ENCODE measurements around the gene TBC1D28. TPM values are rescaled to one million over a fixed set of nuclear protein-coding genes. Genes with fewer than 3 reads are reported as not detected.
A peak's percentile ranks its signal among the peaks of the same experiment; 100 is the strongest.
"Not testable (repeated sequence)": the region's sequence is repeated elsewhere in the genome, so short reads cannot be mapped to it uniquely, and the experiment has no call there.

The TBC1D28 gene
- not detected for total RNA-seq

GRCh38 chr17:18644291-18644690 is at the start of gene TBC1D28:
TSS of gene TBC1D28 (minus strand) at chr17:18644391. CDS start at chr17:18641352, 3,039 bp downstream.
- H3K9ac ChIP-seq (ENCODE audit: low read depth in 1 of 3, low read length in 3 of 3); H3K27ac ChIP-seq (ENCODE audit: low read depth, low read length); H3K36me3 ChIP-seq (ENCODE audit: control insufficient read depth in 3 of 3, insufficient read depth in 3 of 3, low read length in 3 of 3); H3K4me1 ChIP-seq (ENCODE audit: control insufficient read depth in 3 of 3, insufficient read depth in 3 of 3, low read length in 3 of 3); H3K9me3 ChIP-seq (ENCODE audit: control insufficient read depth in 3 of 3, low read length in 3 of 3); H3K4me3 ChIP-seq (ENCODE audit: low read length in 3 of 3); H3K27me3 ChIP-seq (ENCODE audit: control insufficient read depth in 3 of 3, insufficient read depth in 3 of 3, low read length in 3 of 3): not testable (repeated sequence)

GRCh38 chr17:18682668-18683067 is 38.5 kb upstream of the TBC1D28 start:
- H3K4me1 ChIP-seq (ENCODE audit: control insufficient read depth in 3 of 3, insufficient read depth in 3 of 3, low read length in 3 of 3); H3K27ac ChIP-seq (ENCODE audit: low read depth, low read length); H3K27me3 ChIP-seq (ENCODE audit: control insufficient read depth in 3 of 3, insufficient read depth in 3 of 3, low read length in 3 of 3); H3K36me3 ChIP-seq (ENCODE audit: control insufficient read depth in 3 of 3, insufficient read depth in 3 of 3, low read length in 3 of 3); H3K9me3 ChIP-seq (ENCODE audit: control insufficient read depth in 3 of 3, low read length in 3 of 3): not testable (repeated sequence)
- Histone ChIP-seq H3K4me3 (ENCODE audit: low read length in 3 of 3) (peak overlapping the region in 2 of 3 donors; percentile 57 to 78), H3K9ac (ENCODE audit: low read depth in 1 of 3, low read length in 3 of 3) (peak overlapping the region in 2 of 3 donors; percentile 45 to 64)

- Histone ChIP-seq H3K9ac (ENCODE audit: low read depth in 1 of 3, low read length in 3 of 3) (peak within 1 kb of the TSS in 2 of 3 donors; percentile 45 to 64), H3K4me3 (ENCODE audit: low read length in 3 of 3) (peak within 1 kb of the TSS; percentile 43 to 78 (median 57))
- not testable (repeated sequence) for H3K27me3 ChIP-seq (ENCODE audit: control insufficient read depth in 3 of 3, insufficient read depth in 3 of 3, low read length in 3 of 3); H3K9me3 ChIP-seq (ENCODE audit: control insufficient read depth in 3 of 3, low read length in 3 of 3); H3K36me3 ChIP-seq (ENCODE audit: control insufficient read depth in 3 of 3, insufficient read depth in 3 of 3, low read length in 3 of 3); H3K27ac ChIP-seq (ENCODE audit: low read depth, low read length); H3K4me1 ChIP-seq (ENCODE audit: control insufficient read depth in 3 of 3, insufficient read depth in 3 of 3, low read length in 3 of 3)
These were observed 37.8 kb upstream of the TBC1D28 start, which contains the start of gene FOXO3B for GRCh38 chr17:18681767-18682571. TSS of gene FOXO3B (minus strand) at chr17:18682314. CDS start at chr17:18681651, 663 bp downstream.

GRCh38 chr17:18677381-18677780 is 33.2 kb upstream of the TBC1D28 start:
- H3K36me3 ChIP-seq (ENCODE audit: control insufficient read depth in 3 of 3, insufficient read depth in 3 of 3, low read length in 3 of 3); H3K27me3 ChIP-seq (ENCODE audit: control insufficient read depth in 3 of 3, insufficient read depth in 3 of 3, low read length in 3 of 3); H3K4me3 ChIP-seq (ENCODE audit: low read length in 3 of 3); H3K9ac ChIP-seq (ENCODE audit: low read depth in 1 of 3, low read length in 3 of 3); H3K27ac ChIP-seq (ENCODE audit: low read depth, low read length); H3K4me1 ChIP-seq (ENCODE audit: control insufficient read depth in 3 of 3, insufficient read depth in 3 of 3, low read length in 3 of 3); H3K9me3 ChIP-seq (ENCODE audit: control insufficient read depth in 3 of 3, low read length in 3 of 3): not testable (repeated sequence)

GRCh38 chr17:18676928-18677327 is 32.7 kb upstream of the TBC1D28 start:
- not testable (repeated sequence) for H3K36me3 ChIP-seq (ENCODE audit: control insufficient read depth in 3 of 3, insufficient read depth in 3 of 3, low read length in 3 of 3); H3K4me1 ChIP-seq (ENCODE audit: control insufficient read depth in 3 of 3, insufficient read depth in 3 of 3, low read length in 3 of 3); H3K27me3 ChIP-seq (ENCODE audit: control insufficient read depth in 3 of 3, insufficient read depth in 3 of 3, low read length in 3 of 3); H3K4me3 ChIP-seq (ENCODE audit: low read length in 3 of 3); H3K27ac ChIP-seq (ENCODE audit: low read depth, low read length); H3K9me3 ChIP-seq (ENCODE audit: control insufficient read depth in 3 of 3, low read length in 3 of 3); H3K9ac ChIP-seq (ENCODE audit: low read depth in 1 of 3, low read length in 3 of 3)

- H3K9me3 ChIP-seq (ENCODE audit: control insufficient read depth in 3 of 3, low read length in 3 of 3); H3K4me1 ChIP-seq (ENCODE audit: control insufficient read depth in 3 of 3, insufficient read depth in 3 of 3, low read length in 3 of 3); H3K27me3 ChIP-seq (ENCODE audit: control insufficient read depth in 3 of 3, insufficient read depth in 3 of 3, low read length in 3 of 3); H3K27ac ChIP-seq (ENCODE audit: low read depth, low read length); H3K9ac ChIP-seq (ENCODE audit: low read depth in 1 of 3, low read length in 3 of 3); H3K36me3 ChIP-seq (ENCODE audit: control insufficient read depth in 3 of 3, insufficient read depth in 3 of 3, low read length in 3 of 3); H3K4me3 ChIP-seq (ENCODE audit: low read length in 3 of 3): not testable (repeated sequence)
These were observed 28.4 kb upstream of the TBC1D28 start for GRCh38 chr17:18672395-18673227.

- H3K9ac ChIP-seq (ENCODE audit: low read depth in 1 of 3, low read length in 3 of 3); H3K4me3 ChIP-seq (ENCODE audit: low read length in 3 of 3); H3K4me1 ChIP-seq (ENCODE audit: control insufficient read depth in 3 of 3, insufficient read depth in 3 of 3, low read length in 3 of 3); H3K27me3 ChIP-seq (ENCODE audit: control insufficient read depth in 3 of 3, insufficient read depth in 3 of 3, low read length in 3 of 3); H3K36me3 ChIP-seq (ENCODE audit: control insufficient read depth in 3 of 3, insufficient read depth in 3 of 3, low read length in 3 of 3); H3K9me3 ChIP-seq (ENCODE audit: control insufficient read depth in 3 of 3, low read length in 3 of 3); H3K27ac ChIP-seq (ENCODE audit: low read depth, low read length): not testable (repeated sequence)
These were observed 24.4 kb upstream of the TBC1D28 start for GRCh38 chr17:18668625-18669024.

GRCh38 chr17:18667535-18667934 is 23.3 kb upstream of the TBC1D28 start:
- H3K27me3 ChIP-seq (ENCODE audit: control insufficient read depth in 3 of 3, insufficient read depth in 3 of 3, low read length in 3 of 3); H3K9me3 ChIP-seq (ENCODE audit: control insufficient read depth in 3 of 3, low read length in 3 of 3); H3K36me3 ChIP-seq (ENCODE audit: control insufficient read depth in 3 of 3, insufficient read depth in 3 of 3, low read length in 3 of 3); H3K27ac ChIP-seq (ENCODE audit: low read depth, low read length); H3K9ac ChIP-seq (ENCODE audit: low read depth in 1 of 3, low read length in 3 of 3); H3K4me1 ChIP-seq (ENCODE audit: control insufficient read depth in 3 of 3, insufficient read depth in 3 of 3, low read length in 3 of 3); H3K4me3 ChIP-seq (ENCODE audit: low read length in 3 of 3): not testable (repeated sequence)

GRCh38 chr17:18666326-18666725 is 22.1 kb upstream of the TBC1D28 start:
- not testable (repeated sequence) for H3K27me3 ChIP-seq (ENCODE audit: control insufficient read depth in 3 of 3, insufficient read depth in 3 of 3, low read length in 3 of 3); H3K4me1 ChIP-seq (ENCODE audit: control insufficient read depth in 3 of 3, insufficient read depth in 3 of 3, low read length in 3 of 3); H3K9ac ChIP-seq (ENCODE audit: low read depth in 1 of 3, low read length in 3 of 3); H3K27ac ChIP-seq (ENCODE audit: low read depth, low read length); H3K4me3 ChIP-seq (ENCODE audit: low read length in 3 of 3); H3K9me3 ChIP-seq (ENCODE audit: control insufficient read depth in 3 of 3, low read length in 3 of 3); H3K36me3 ChIP-seq (ENCODE audit: control insufficient read depth in 3 of 3, insufficient read depth in 3 of 3, low read length in 3 of 3)

GRCh38 chr17:18661924-18662624 is 17.9 kb upstream of the TBC1D28 start:
- H3K9ac ChIP-seq (ENCODE audit: low read depth in 1 of 3, low read length in 3 of 3); H3K27me3 ChIP-seq (ENCODE audit: control insufficient read depth in 3 of 3, insufficient read depth in 3 of 3, low read length in 3 of 3); H3K9me3 ChIP-seq (ENCODE audit: control insufficient read depth in 3 of 3, low read length in 3 of 3); H3K27ac ChIP-seq (ENCODE audit: low read depth, low read length); H3K4me3 ChIP-seq (ENCODE audit: low read length in 3 of 3); H3K36me3 ChIP-seq (ENCODE audit: control insufficient read depth in 3 of 3, insufficient read depth in 3 of 3, low read length in 3 of 3); H3K4me1 ChIP-seq (ENCODE audit: control insufficient read depth in 3 of 3, insufficient read depth in 3 of 3, low read length in 3 of 3): not testable (repeated sequence)
